T-helper 1 cell (primary cell): ENCODE measurements around the gene ARHGDIA.
"Not testable (repeated sequence)": the region's sequence is repeated elsewhere in the genome, so short reads cannot be mapped to it uniquely, and the experiment has no call there.

Source experiments
- DNase-seq, 5 donors: peaks; one replicate each; pipeline ENCODE4 v3.0.0-alpha.2; 2012 to 2020

ARHGDIA gene

DNA sequence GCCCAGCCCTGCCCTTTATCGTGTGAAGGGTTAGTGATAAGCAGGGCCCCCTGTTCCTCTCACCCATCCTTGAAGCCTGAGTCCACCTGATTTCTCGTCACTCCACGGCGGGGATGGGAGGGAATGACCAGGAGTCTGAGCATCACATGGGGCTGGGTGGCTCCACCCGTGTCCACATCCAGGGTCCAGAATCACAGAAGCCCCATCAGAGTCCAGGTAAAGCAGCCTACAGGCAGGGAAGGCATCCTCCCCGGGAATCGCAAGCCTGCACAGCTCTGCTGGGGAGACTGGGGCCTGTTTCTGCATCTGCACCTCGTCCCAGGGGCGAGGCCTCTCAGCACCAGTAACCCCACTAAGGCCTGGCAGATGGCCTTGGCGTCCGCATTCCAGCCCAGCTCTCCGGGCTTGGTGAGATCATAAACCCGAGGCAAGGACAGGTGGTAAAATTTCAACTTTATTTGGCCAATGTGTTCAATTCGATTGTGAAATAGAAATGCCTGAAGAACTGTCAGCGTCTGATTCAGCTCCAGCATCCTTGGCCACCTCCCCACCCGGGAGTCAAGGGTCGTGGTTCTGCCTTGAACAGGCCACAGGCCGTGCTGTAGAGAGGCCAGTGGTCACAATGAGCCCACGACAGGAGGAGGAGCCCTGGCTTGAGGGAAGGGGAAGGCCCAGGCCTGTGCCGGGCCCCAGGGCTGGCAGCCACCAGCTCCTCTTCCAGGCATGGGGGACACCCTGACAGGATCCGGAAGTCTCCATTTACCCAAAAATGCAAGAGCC, 28.2 kb downstream of the ARHGDIA start:
- DNase-seq, result no peak

DNA sequence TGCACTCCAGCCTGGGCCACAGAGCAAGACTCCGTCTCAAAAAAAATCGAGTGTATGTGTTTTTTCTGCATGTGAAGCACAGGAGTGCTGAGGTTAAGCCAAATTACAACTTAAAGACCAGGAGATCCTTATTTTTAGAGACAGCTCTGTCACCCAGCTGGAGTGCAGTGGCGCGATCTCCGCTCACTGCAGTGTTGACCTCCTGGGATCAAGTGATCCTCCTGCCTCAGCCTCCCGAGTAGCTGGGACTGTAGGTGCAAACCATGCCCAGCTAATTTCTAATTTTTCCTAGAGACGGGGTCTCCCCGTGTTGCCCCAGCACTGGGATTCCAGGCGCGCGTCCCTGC, 28.8 kb downstream of the ARHGDIA start:
- no peak for DNase-seq

GRCh38 chr17:81841866-81842265, 29.3 kb downstream of the ARHGDIA start:
- DNase-seq, result no peak

GRCh38 chr17:81840826-81841778, 30.0 kb downstream of the ARHGDIA start:
- no peak for DNase-seq

DNA sequence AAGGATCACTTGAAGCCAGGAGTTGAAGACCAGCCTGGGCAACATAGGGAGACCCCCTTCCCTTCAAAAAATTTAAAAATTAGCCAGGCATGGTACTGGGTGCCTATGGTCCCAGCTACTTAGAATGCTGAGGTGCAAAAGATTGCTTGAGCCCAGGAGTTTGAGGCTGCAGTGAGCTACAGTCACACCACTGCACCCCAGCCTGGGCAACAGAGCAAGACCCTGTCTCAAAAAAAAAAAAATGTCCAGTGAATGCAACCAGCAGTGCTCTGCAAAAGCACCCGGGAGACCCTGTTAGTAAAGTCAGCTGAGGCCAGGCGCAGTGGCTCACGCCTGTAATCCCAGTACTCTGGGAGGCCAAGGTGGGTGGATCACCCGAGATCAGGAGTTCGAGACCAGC, 31.1 kb downstream of the ARHGDIA start:
- not testable (repeated sequence) for DNase-seq

GRCh38 chr17:81839301-81839700, 31.8 kb downstream of the ARHGDIA start:
- no peak for DNase-seq

DNA sequence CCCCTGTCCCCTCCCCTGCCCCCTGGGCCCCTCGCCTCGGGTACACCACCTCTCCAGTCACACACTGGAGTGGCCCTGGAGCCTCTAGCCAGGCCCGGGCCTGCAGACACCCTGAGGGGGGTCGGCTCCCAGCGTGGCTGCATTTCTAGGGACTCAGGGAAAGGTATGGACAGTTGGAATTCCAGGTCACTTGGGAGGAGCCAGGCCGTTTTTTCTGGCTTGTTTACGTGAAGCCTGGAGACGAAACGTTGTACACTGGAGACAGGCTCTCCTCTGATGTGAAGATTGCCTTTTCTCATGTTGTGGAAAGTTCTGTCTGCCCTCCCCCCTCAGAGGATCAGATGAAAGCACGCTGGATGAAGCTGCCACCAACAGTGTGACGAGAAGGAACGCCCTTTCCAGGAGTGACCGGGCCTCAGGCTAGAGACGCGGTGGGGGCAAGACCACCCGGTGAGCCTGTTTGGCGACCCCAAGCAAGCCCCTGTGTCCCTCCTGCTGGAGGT, 32.3 kb downstream of the ARHGDIA start:
- no peak for DNase-seq

GRCh38 chr17:81837641-81838040, 33.5 kb downstream of the ARHGDIA start:
- no peak for DNase-seq

DNA sequence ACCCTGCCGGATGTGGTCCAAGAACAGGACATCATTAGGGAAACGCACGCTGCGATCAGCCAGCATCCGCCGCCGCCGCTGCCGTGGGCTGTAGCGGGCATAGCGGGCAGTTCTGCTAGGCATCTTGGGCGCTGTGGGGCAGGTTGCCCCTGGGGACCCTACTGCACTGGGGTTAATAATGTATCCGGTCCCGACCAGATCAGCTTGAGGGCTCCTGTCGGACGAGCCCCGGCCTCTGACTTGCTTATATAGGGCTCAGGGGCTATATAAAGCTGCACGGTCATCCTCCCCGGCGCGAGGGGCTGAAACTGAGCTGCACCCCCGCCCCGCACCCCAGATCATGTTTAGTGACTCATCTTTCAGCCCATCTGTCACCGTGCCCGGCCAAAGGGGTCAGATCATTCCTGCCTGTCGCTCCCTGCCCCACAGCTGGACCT, 36.3 kb downstream of the ARHGDIA start, which contains the start of gene PPP1R27:
TSS of gene PPP1R27 (minus strand) at position 220 of the 437 bp plus-strand sequence. CDS start at position 123, 97 bp downstream.
- no peak for DNase-seq

GRCh38 chr17:81833921-81834830, 37.0 kb downstream of the ARHGDIA start:
- DNase-seq, result no peak

GRCh38 chr17:81833160-81833920, 37.8 kb downstream of the ARHGDIA start, which contains the start of gene MCRIP1:
Gene MCRIP1 (minus strand): TSS chr17:81833291. CDS start chr17:81824506, 8,785 bp downstream.
- DNase-seq, result peak; percentile 89 to 96 (median 93)

- peak in 1 of 5 donors; percentile 43 for DNase-seq
Observed at GRCh38 chr17:81832608-81833159, 38.5 kb downstream of the ARHGDIA start.

DNA sequence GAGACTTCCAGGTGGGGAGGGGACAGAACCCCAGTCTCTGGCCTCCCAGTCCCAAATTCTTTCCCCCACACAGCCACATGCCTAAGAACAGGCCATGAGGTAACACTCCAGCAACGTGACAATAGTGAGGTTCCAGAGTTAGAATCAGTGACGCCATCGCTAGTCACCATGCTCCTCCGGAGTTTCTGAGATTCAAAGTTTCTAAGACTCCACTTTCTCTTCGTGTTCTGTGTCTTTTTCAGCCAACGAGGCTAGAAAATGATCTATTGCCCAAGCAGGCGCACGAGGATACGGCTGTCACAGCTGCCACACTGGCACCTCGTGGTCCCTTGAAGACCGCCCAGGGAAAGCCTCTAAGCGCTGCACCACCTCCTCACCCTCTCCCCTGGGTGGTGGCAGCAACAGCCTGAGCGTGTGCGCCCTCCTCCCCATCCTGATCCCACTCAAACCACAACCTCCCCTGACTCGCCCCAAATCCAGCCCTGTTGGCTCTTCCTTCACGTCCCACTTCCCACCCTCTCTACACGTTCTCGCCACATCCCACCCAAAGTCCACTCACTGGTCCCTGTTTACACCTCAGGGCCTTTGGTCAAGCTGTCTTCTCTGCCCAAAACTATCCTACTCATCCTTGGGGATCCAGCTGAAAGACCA, 39.1 kb downstream of the ARHGDIA start:
- DNase-seq, result peak in 4 of 5 donors; percentile 32 to 59 (median 37)

DNA sequence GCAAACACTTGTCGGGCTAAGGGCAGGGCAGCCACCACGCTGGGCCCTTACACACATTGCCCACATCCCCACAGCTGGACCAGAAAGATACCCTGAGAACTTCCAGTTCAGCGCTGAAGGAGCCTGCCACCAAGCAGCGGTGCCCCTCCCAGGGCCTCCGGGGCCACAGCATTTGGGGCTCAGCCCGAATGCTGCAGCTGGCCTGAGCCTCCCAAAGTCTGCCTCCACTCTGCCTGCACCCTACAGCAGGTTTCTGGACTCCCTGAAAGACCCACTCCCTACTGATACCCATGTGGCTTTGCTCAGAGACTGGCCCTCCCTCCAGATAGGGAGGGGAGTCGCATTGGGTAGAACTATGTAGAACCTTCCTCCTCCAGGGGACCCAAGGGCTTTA, 39.6 kb downstream of the ARHGDIA start:
- no peak for DNase-seq

DNA sequence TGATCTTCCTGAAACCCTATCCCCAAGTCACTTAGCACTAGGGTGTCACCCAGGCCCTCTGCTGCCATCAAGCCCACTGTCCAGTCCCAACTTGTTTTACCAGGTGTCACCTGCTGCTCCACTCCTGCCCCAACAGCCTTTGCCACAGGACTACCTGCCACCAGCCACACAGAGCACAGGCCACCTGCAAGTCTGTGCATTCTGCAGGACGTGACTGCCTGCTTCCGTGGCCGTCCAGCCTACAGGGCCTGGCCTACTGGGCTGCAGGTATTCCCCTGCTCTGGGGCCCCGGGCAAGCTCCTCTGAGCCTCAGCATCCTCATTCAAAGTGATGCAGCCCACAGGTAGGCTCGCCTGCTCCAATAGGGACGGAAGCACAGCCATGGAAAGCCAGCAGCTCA, 41.3 kb downstream of the ARHGDIA start:
- no peak for DNase-seq

GRCh38 chr17:81828656-81829055, 42.5 kb downstream of the ARHGDIA start:
- DNase-seq, result no peak

GRCh38 chr17:81825841-81826466, 45.2 kb downstream of the ARHGDIA start:
- no peak for DNase-seq

GRCh38 chr17:81824595-81824994, 46.5 kb downstream of the ARHGDIA start:
- no peak for DNase-seq

DNA sequence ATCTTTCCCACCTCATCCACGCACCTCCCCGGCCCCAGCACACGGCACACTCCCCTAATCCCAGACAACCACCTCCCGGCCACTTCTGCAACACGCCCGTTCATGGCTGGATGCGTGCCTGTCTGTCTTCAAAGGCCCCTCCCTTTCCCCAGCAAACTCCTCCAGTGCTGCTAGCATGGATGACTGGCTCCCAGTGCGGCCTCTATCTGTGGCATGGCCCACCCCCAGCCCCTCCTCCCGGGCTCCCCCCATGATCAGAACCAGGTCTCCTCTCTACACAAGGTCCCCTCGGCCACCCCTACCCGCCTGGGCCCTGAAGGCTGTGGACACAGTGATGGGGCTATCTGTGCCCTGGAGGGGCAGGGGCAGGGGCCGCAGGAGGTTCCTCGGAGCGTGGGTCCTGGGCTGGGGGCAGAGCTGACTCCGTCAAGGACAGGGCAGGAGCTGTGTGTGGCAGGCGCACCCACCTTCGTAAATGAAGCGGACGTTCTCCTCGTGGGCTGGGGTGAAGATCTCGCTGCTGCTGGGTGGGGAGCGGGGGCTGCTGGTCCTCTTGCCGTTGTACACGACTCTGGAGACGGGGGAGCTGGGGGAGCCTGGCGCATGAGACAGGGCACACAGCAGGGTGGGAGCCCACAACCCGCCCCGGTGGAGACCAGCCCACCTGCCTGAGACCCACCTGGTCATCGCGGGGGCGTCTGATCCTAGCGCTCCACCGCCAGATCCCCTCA, 47.2 kb downstream of the ARHGDIA start:
- DNase-seq, result no peak
